ENCODE measurements around the gene CAPN6.

CAPN6 gene

GRCh38 chrX:111254896-111255693 lies 15.2 kb downstream of the CAPN6 start:
- no peak overlapping the region for H3K4me3 ChIP-seq (ENCODE audit: low read depth, low read length)
- ChIA-PET CTCF (no interaction called here), POLR2A (no interaction called here)
- DNase-seq (ENCODE audit: low read depth, low spot score) = no peak
- TF ChIP-seq, protein P1, sequence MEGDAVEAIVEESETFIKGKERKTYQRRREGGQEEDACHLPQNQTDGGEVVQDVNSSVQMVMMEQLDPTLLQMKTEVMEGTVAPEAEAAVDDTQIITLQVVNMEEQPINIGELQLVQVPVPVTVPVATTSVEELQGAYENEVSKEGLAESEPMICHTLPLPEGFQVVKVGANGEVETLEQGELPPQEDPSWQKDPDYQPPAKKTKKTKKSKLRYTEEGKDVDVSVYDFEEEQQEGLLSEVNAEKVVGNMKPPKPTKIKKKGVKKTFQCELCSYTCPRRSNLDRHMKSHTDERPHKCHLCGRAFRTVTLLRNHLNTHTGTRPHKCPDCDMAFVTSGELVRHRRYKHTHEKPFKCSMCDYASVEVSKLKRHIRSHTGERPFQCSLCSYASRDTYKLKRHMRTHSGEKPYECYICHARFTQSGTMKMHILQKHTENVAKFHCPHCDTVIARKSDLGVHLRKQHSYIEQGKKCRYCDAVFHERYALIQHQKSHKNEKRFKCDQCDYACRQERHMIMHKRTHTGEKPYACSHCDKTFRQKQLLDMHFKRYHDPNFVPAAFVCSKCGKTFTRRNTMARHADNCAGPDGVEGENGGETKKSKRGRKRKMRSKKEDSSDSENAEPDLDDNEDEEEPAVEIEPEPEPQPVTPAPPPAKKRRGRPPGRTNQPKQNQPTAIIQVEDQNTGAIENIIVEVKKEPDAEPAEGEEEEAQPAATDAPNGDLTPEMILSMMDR (IDR thresholded peaks at IDR 0.05; ENCODE audit: insufficient read depth, low read length, missing control alignments) = no peak

- CTCF ChIA-PET = interaction anchor here (0.8 to 3.2 kb wide), 8 partner anchors 16 to 826 kb away, joined by 3 to 17 read pairs (median 4); no protein-coding TSS in a partner anchor
- DNase-seq (ENCODE audit: low read depth, low spot score) = no peak
- H3K4me3 ChIP-seq (ENCODE audit: low read depth, low read length) = no peak overlapping the region
- POLR2A ChIA-PET = interaction anchor here (0.6 kb wide), 1 partner anchor 144 kb away, joined by 3 read pairs; no protein-coding TSS in a partner anchor
- TF ChIP-seq, protein P1 (IDR thresholded peaks at IDR 0.05; ENCODE audit: insufficient read depth, low read length, missing control alignments) = no peak
Observed at GRCh38 chrX:111244235-111244750, 26.0 kb downstream of the CAPN6 start.

- TF ChIP-seq, protein P1 (IDR thresholded peaks at IDR 0.05; ENCODE audit: insufficient read depth, low read length, missing control alignments) = no peak
- POLR2A ChIA-PET = no interaction called here
- DNase-seq (ENCODE audit: low read depth, low spot score) = no peak
- CTCF ChIA-PET = no interaction called here
- no peak overlapping the region for H3K4me3 ChIP-seq (ENCODE audit: low read depth, low read length)
Observed at GRCh38 chrX:111216293-111216801, 53.9 kb downstream of the CAPN6 start.

- CTCF ChIA-PET = no interaction called here
- DNase-seq (ENCODE audit: low read depth, low spot score) = no peak
- no peak overlapping the region for H3K4me3 ChIP-seq (ENCODE audit: low read depth, low read length)
- TF ChIP-seq, protein P1 (IDR thresholded peaks at IDR 0.05; ENCODE audit: insufficient read depth, low read length, missing control alignments) = no peak
- POLR2A ChIA-PET = no interaction called here
Observed at GRCh38 chrX:111207851-111208250, 62.4 kb downstream of the CAPN6 start.

- CTCF ChIA-PET = no interaction called here
- no peak overlapping the region for H3K4me3 ChIP-seq (ENCODE audit: low read depth, low read length)
- TF ChIP-seq, protein P1 (IDR thresholded peaks at IDR 0.05; ENCODE audit: insufficient read depth, low read length, missing control alignments) = no peak
- POLR2A ChIA-PET = no interaction called here
- DNase-seq (ENCODE audit: low read depth, low spot score) = no peak
Observed at GRCh38 chrX:111200327-111200726, 70.0 kb downstream of the CAPN6 start.

- ChIA-PET POLR2A (no interaction called here), CTCF (no interaction called here)
- DNase-seq (ENCODE audit: low read depth, low spot score) = no peak
- TF ChIP-seq, protein P1 (IDR thresholded peaks at IDR 0.05; ENCODE audit: insufficient read depth, low read length, missing control alignments) = no peak
- H3K4me3 ChIP-seq (ENCODE audit: low read depth, low read length) = no peak overlapping the region
Observed at GRCh38 chrX:111199505-111199904, 70.8 kb downstream of the CAPN6 start.
